ENCODE measurements around the gene SKOR1.

Gene SKOR1

DNA sequence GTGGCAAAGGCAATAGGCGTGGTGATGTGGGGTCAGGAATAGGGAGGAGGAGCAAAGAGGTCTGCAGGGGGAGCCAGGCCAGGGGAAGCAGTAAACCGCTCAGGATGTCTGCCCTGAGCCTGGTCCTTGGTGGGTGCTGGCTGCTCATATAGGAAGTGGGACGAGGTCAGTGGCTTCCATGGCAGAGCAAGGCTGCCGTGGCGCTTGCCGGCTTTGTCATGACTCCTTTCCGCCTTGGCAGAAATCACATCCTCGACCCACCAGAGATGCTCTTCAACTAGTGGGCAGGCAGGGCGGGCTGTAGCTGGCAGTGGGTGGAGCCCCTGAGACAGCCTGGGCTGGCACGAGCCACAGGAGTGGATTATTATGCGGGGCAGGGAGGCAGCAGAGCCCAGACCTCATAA lies 13.1 kb upstream of the SKOR1 start:
- TF ChIP-seq CTCF (IDR thresholded peaks at IDR 0.05; ENCODE audit: low read depth, low read length) = no peak
- DNase-seq (ENCODE audit: extremely low read depth, low read depth) = no peak

- no peak for TF ChIP-seq CTCF (IDR thresholded peaks at IDR 0.05; ENCODE audit: low read depth, low read length)
- DNase-seq (ENCODE audit: extremely low read depth, low read depth) = no peak
Observed at GRCh38 chr15:67813104-67813634, 12.1 kb upstream of the SKOR1 start.

GRCh38 chr15:67815036-67815592 lies 10.2 kb upstream of the SKOR1 start:
- no peak for DNase-seq (ENCODE audit: extremely low read depth, low read depth)
- no peak for TF ChIP-seq CTCF (IDR thresholded peaks at IDR 0.05; ENCODE audit: low read depth, low read length)

DNA sequence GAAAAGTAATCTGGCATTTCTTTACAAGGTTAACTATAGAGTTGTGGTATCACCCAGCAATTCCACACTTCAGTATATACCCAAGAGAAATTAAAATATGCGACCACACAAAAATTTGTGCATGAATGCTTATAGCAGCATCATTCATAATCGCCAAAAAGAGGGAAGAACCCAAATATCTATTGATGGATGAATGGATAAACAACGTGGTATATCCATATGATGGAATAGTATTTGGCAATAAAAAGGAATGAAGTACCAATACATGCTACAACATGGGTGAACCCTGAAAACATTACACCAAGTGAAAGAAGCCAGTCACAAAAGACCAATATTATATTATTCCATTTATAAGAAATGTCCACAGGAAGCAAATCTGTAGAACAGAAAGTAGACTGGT lies 8.6 kb upstream of the SKOR1 start:
- DNase-seq (ENCODE audit: extremely low read depth, low read depth) = no peak
- no peak for TF ChIP-seq CTCF (IDR thresholded peaks at IDR 0.05; ENCODE audit: low read depth, low read length)

- DNase-seq (ENCODE audit: extremely low read depth, low read depth) = no peak
- no peak for TF ChIP-seq CTCF (IDR thresholded peaks at IDR 0.05; ENCODE audit: low read depth, low read length)
Observed at GRCh38 chr15:67818464-67818863, 6.8 kb upstream of the SKOR1 start.

DNA sequence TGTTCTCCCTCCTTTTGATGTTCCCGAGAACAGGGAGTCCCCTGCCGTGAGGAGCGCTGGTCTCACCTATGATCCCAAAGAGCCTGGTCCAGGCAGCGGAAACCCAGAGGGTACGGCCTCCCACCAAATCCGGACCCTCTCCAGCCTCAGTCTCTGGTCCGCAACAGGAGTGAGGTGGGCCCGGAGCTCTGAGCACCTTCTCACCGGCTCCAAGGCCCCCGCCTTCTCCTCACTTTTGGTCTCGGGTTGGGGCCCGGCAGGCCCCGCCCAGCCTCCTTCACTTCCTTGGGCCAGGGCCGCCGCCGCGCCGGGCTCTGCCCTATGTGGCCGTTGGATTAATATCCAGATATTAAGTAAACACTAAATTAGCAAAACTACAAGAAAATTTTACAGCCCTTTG lies 5.7 kb upstream of the SKOR1 start:
- TF ChIP-seq CTCF (IDR thresholded peaks at IDR 0.05; ENCODE audit: low read depth, low read length) = no peak
- no peak for DNase-seq (ENCODE audit: extremely low read depth, low read depth)

GRCh38 chr15:67820122-67820991 lies 5.0 kb upstream of the SKOR1 start:
- DNase-seq (ENCODE audit: extremely low read depth, low read depth) = no peak
- TF ChIP-seq CTCF (IDR thresholded peaks at IDR 0.05; ENCODE audit: low read depth, low read length) = no peak

Data from AG09319 (cell line).